WTC11 (cell line): ENCODE results near the gene BOLA3. TPM values are rescaled to one million over a fixed set of nuclear protein-coding genes. Genes with fewer than 3 reads are reported as not detected.
A peak's percentile ranks its signal among the peaks of the same experiment; 100 is the strongest.

Experiments used
- ATAC-seq: fragments of 200-7000 bp; cut with Tn5 transposase; 2 replicates; pipeline ENCODE4 v1.10.0; 2021; ENCODE audit warnings: mild to moderate bottlenecking, moderate library complexity
- Bru-seq: library from RNA; stranded (reverse); fragments of 400-500 nt; gene quantifications from one replicate; lab custom pipeline; 2021; lab: Mats Ljungman, UMichigan
- CTCF ChIA-PET: fragments of 300-600 bp; sonication (Branson Sonifier 250); formaldehyde crosslinking; loops from one replicate; lab custom pipeline; 2021; ENCODE audit warnings: antibody characterized with exemption; lab: Charles Lee
- POLR2A ChIA-PET: fragments of 350-600 bp; sonication (Branson Sonifier 250); formaldehyde crosslinking; loops from one replicate; lab custom pipeline; 2021; ENCODE audit warnings: antibody characterized with exemption; lab: Charles Lee
- DNase-seq: peaks from one replicate; pipeline ENCODE4 v3.0.0; 2021; ENCODE audit warnings: low spot score
- H3K27ac Mint-ChIP-seq: 2 replicates; pipeline ENCODE4 v1.8.0; 2021; ENCODE audit warnings: mixed read lengths
- H3K27me3 Mint-ChIP-seq: 2 replicates; pipeline ENCODE4 v1.8.0; 2021; ENCODE audit warnings: low read depth, mild to moderate bottlenecking, moderate library complexity, mixed read lengths
- H3K36me3 Mint-ChIP-seq: 2 replicates; pipeline ENCODE4 v1.8.0; 2021; ENCODE audit warnings: mixed read lengths
- H3K4me1 Mint-ChIP-seq: 2 replicates; pipeline ENCODE4 v1.8.0; 2022; ENCODE audit warnings: mixed read lengths
- H3K4me3 Mint-ChIP-seq: 2 replicates; pipeline ENCODE4 v1.8.0; 2021; ENCODE audit warnings: mild to moderate bottlenecking, moderate library complexity, mixed read lengths
- H3K9me3 Mint-ChIP-seq: 2 replicates; pipeline ENCODE4 v1.8.0; 2021; ENCODE audit warnings: mixed read lengths
- ARID4B ChIP-seq: sonication (generic); formaldehyde crosslinking; IDR thresholded peaks from 2 replicates; pipeline ENCODE4 v1.8.0; 2023; ENCODE audit warnings: missing genetic modification reagents, mild to moderate bottlenecking, borderline replicate concordance
- ATF3 ChIP-seq: sonication (generic); formaldehyde crosslinking; conservative IDR thresholded peaks from 2 replicates; pipeline ENCODE4 v1.8.1; 2022; ENCODE audit warnings: mild to moderate bottlenecking, missing genetic modification reagents
- CREM ChIP-seq: sonication (generic); formaldehyde crosslinking; IDR thresholded peaks from 2 replicates; pipeline ENCODE4 v1.8.1; 2022; ENCODE audit warnings: mild to moderate bottlenecking, missing genetic modification reagents, moderate library complexity
- CTCF ChIP-seq: fragments of 200-600 bp; IDR thresholded peaks from 2 replicates; pipeline ENCODE4 v1.8.0; 2022; ENCODE audit warnings: antibody characterized with exemption
- E2F5 ChIP-seq: sonication (generic); formaldehyde crosslinking; IDR thresholded peaks from 2 replicates; pipeline ENCODE4 v1.8.1; 2022; ENCODE audit warnings: mild to moderate bottlenecking, moderate library complexity, missing genetic modification reagents
- EMX1 ChIP-seq: fragments of 250-450 bp; sonication (Bioruptor Pico); IDR thresholded peaks from 2 replicates; pipeline ENCODE4 v1.8.0; 2021; ENCODE audit warnings: mild to moderate bottlenecking
- FOXJ3 ChIP-seq: sonication (generic); formaldehyde crosslinking; IDR thresholded peaks from 2 replicates; pipeline ENCODE4 v1.9.0; 2021; ENCODE audit warnings: missing genetic modification reagents, mild to moderate bottlenecking, borderline replicate concordance
- FOXP4 ChIP-seq: sonication (generic); formaldehyde crosslinking; IDR thresholded peaks from 2 replicates; pipeline ENCODE4 v1.8.0; 2022; ENCODE audit warnings: mild to moderate bottlenecking, missing genetic modification reagents
- HMGXB4 ChIP-seq: sonication (generic); formaldehyde crosslinking; IDR thresholded peaks from 2 replicates; pipeline ENCODE4 v1.8.1; 2023; ENCODE audit warnings: mild to moderate bottlenecking, moderate library complexity, missing genetic modification reagents
- IRF2 ChIP-seq: sonication (generic); formaldehyde crosslinking; IDR thresholded peaks from 2 replicates; pipeline ENCODE4 v1.8.0; 2022; ENCODE audit warnings: low read depth, missing genetic modification reagents, borderline replicate concordance
- MYBL2 ChIP-seq: sonication (generic); formaldehyde crosslinking; IDR thresholded peaks from 2 replicates; pipeline ENCODE4 v1.8.1; 2023; ENCODE audit warnings: mild to moderate bottlenecking, moderate library complexity, missing genetic modification reagents
- NR1H2 ChIP-seq: sonication (generic); formaldehyde crosslinking; IDR thresholded peaks from 2 replicates; pipeline ENCODE4 v1.9.0; 2021; ENCODE audit warnings: mild to moderate bottlenecking, moderate library complexity, missing genetic modification reagents
- PREB ChIP-seq: sonication (generic); formaldehyde crosslinking; IDR thresholded peaks from 2 replicates; pipeline ENCODE4 v1.8.1; 2022; ENCODE audit warnings: mild to moderate bottlenecking, missing genetic modification reagents, moderate library complexity, borderline replicate concordance
- PRRX2 ChIP-seq: fragments of 250-450 bp; sonication (Bioruptor Pico); IDR thresholded peaks from 2 replicates; pipeline ENCODE4 v1.8.0; 2021; ENCODE audit warnings: mild to moderate bottlenecking
- SMAD3 ChIP-seq: sonication (generic); formaldehyde crosslinking; IDR thresholded peaks from 2 replicates; pipeline ENCODE4 v1.8.0; 2022; ENCODE audit warnings: missing genetic modification reagents, mild to moderate bottlenecking, borderline replicate concordance
- ZNF317 ChIP-seq: sonication (generic); formaldehyde crosslinking; IDR thresholded peaks from 2 replicates; pipeline ENCODE4 v1.8.1; 2023; ENCODE audit warnings: low read depth, mild to moderate bottlenecking, moderate library complexity, missing genetic modification reagents, borderline replicate concordance
- ZNF671 ChIP-seq: fragments of 250-450 bp; sonication (Bioruptor Pico); IDR thresholded peaks from 2 replicates; pipeline ENCODE4 v1.8.0; 2021; ENCODE audit warnings: mild to moderate bottlenecking
- long read RNA-seq, 3 experiments: library from RNA in 1 of 3; library from capped mRNA in 1 of 3; library from polyadenylated mRNA in 1 of 3; unstranded in 2 of 3; stranded (forward) in 1 of 3; transcript quantifications; one replicate each; pipeline ENCODE4 v2.0.0, GENCODE V29; 2021
- total RNA-seq: library from RNA; stranded (reverse); gene quantifications from 3 replicates; pipeline ENCODE4 v1.2.3, GENCODE V29; 2021

Gene BOLA3
- total RNA-seq: 58.2 to 66.1 TPM (median 65.8 TPM) in 3 replicates
- percentile 73 among the genes with signal in this experiment for Bru-seq, nascent RNA
- long read RNA-seq, experiment 1, transcript BOLA3-201 (3 exons, 444 nt): minor isoform, 33 of 117 reads
- long read RNA-seq, experiment 1, transcript BOLA3-202 (4 exons, 639 nt): major isoform, 79 of 117 reads
- long read RNA-seq, experiment 1, partial matches to known transcripts: 3 of 117 reads
- long read RNA-seq, experiment 1, other reads (novel, unspliced or antisense): 2 of 117 reads
- long read RNA-seq, experiment 2, transcript BOLA3-201 (3 exons, 444 nt): minor isoform, 27 of 93 reads
- long read RNA-seq, experiment 2, transcript BOLA3-202 (4 exons, 639 nt): major isoform, 56 of 93 reads
- long read RNA-seq, experiment 2, partial matches to known transcripts: 0 of 93 reads
- long read RNA-seq, experiment 2, other reads (novel, unspliced or antisense): 6 of 93 reads
- long read RNA-seq, experiment 3, transcript BOLA3-202 (4 exons, 639 nt): major isoform, 8 of 8 reads
- long read RNA-seq, experiment 3, partial matches to known transcripts: 0 of 8 reads
- long read RNA-seq, experiment 3, other reads (novel, unspliced or antisense): 0 of 8 reads

- H3K36me3 Mint-ChIP-seq: peaks cover 9% of the 10 kb centered on the region; the same call in 1 of the 2 replicates
- H3K4me1 Mint-ChIP-seq: peaks cover 9% of the 10 kb centered on the region; the same call in 1 of the 2 replicates
- H3K27ac Mint-ChIP-seq: no peak within 1 kb of the TSS
- ChIA-PET CTCF (interaction anchor here (0.5 to 4.5 kb wide), 26 partner anchors 9 to 865 kb away, joined by 3 to 29 read pairs (median 4); partner anchors contain the start of genes MOB1A, MTHFD2 and STAMBP), POLR2A (interaction anchor here (1.4 to 2.1 kb wide), 2 partner anchors 31 to 51 kb away, joined by 4 to 12 read pairs; partner anchors contain the start of genes MOB1A and MTHFD2)
- H3K9me3 Mint-ChIP-seq: no peaks in the 10 kb centered on the region
- peak; percentile 93 for ATAC-seq
- H3K4me3 Mint-ChIP-seq: no peak within 1 kb of the TSS
- H3K27me3 Mint-ChIP-seq: no peaks in the 10 kb centered on the region
- DNase-seq: peak; percentile 92
- TF ChIP-seq PRRX2 (CRISPR knock-in tag) (0 out of 2 replicates have a peak, but pooled peaks have one; percentile 52), FOXP4 (peak; percentile 48; the same call in 1 of the 2 replicates), NR1H2 (no peak), ZNF317 (CRISPR knock-in tag) (peak; percentile 26; the same call in 1 of the 2 replicates), ATF3 (CRISPR knock-in tag) (no peak), ARID4B (CRISPR knock-in tag) (peak; percentile 37; the same call in 1 of the 2 replicates), IRF2 (no peak), CREM (CRISPR knock-in tag) (no peak), EMX1 (CRISPR knock-in tag) (0 out of 2 replicates have a peak, but pooled peaks have one; percentile 19), CTCF (peak; percentile 41; the same call in 1 of the 2 replicates), HMGXB4 (CRISPR knock-in tag) (peak; percentile 94), E2F5 (CRISPR knock-in tag) (no peak; the same call in 1 of the 2 replicates), PREB (CRISPR knock-in tag) (0 out of 2 replicates have a peak, but pooled peaks have one; percentile 60), MYBL2 (CRISPR knock-in tag) (0 out of 2 replicates have a peak, but pooled peaks have one; percentile 25), FOXJ3 (CRISPR knock-in tag) (no peak), SMAD3 (CRISPR knock-in tag) (no peak), ZNF671 (peak; percentile 36; the same call in 1 of the 2 replicates)
Measured at GRCh38 chr2:74147727-74148456, at the start of gene BOLA3. Gene BOLA3 (minus strand): TSS chr2:74147912. CDS start chr2:74147874, 38 bp downstream.
